Panc1 (cell line): ENCODE measurements around the gene TM7SF2. TPM values are rescaled to one million over a fixed set of nuclear protein-coding genes. Genes with fewer than 3 reads are reported as not detected.

Experiments
- ATAC-seq: fragments of 200-7000 bp; cut with Tn5 transposase; 2 replicates; pipeline ENCODE4 v1.9.1; 2020; ENCODE audit warnings: mild to moderate bottlenecking, moderate library complexity
- BruUV-seq: library from RNA; stranded (reverse); fragments of 400-500 nt; replicated peaks from 2 replicates; lab custom pipeline; 2021; lab: Mats Ljungman, UMichigan
- CTCF ChIA-PET: fragments of 300-600 bp; sonication (Branson Sonifier 250); formaldehyde crosslinking; loops from one replicate; lab custom pipeline; 2022; ENCODE audit warnings: antibody characterized with exemption; lab: Charles Lee
- POLR2A ChIA-PET: fragments of 300-600 bp; sonication (Branson Sonifier 250); formaldehyde crosslinking; loops from one replicate; lab custom pipeline; 2022; ENCODE audit warnings: antibody characterized with exemption; lab: Charles Lee
- DNase-seq: peaks from one replicate; pipeline ENCODE4 v3.0.0-alpha.2; 2010; ENCODE audit warnings: low read depth, low spot score
- H3K27ac ChIP-seq: 2 replicates; pipeline ENCODE4 v1.5.1; 2011; ENCODE audit warnings: mild to moderate bottlenecking, low read length, inconsistent platforms
- H3K27me3 ChIP-seq: fragments of 200-500 bp; sonication (Bioruptor generic); 2 replicates; pipeline ENCODE4 v1.6.0; 2014; ENCODE audit warnings: low read length, inconsistent platforms; ENCODE audit not compliant: control insufficient read depth, insufficient read depth
- H3K36me3 ChIP-seq: fragments of 200-500 bp; sonication (Bioruptor generic); 2 replicates; pipeline ENCODE4 v1.5.1; 2014; ENCODE audit warnings: inconsistent platforms, mild to moderate bottlenecking, low read length, moderate library complexity; ENCODE audit not compliant: control insufficient read depth, insufficient read depth
- H3K4me1 ChIP-seq: 2 replicates; pipeline ENCODE4 v1.5.1; 2011; ENCODE audit warnings: inconsistent platforms, mild to moderate bottlenecking, low read length, moderate library complexity; ENCODE audit not compliant: control insufficient read depth, insufficient read depth
- H3K4me3 ChIP-seq, 2 experiments: 2 replicates each; pipeline ENCODE4 v1.5.1; 2011 to 2012; ENCODE audit warnings: low read depth in 2 of 2, low read length in 2 of 2, mild to moderate bottlenecking in 2 of 2, inconsistent platforms in 1 of 2, moderate library complexity in 1 of 2
- H3K9me3 ChIP-seq: fragments of 200-500 bp; sonication (Bioruptor generic); 2 replicates; pipeline ENCODE4 v1.5.1; 2014; ENCODE audit warnings: low read depth, mild to moderate bottlenecking, inconsistent platforms, low read length, moderate library complexity; ENCODE audit not compliant: control insufficient read depth, insufficient read depth
- CTCF ChIP-seq: fragments of 450-650 bp; IDR thresholded peaks from 2 replicates; pipeline ENCODE4 v1.5.1; 2017; ENCODE audit warnings: mild to moderate bottlenecking
- POLR2AphosphoS5 ChIP-seq: IDR thresholded peaks from 2 replicates; pipeline ENCODE4 v1.6.1; 2012; ENCODE audit warnings: mild to moderate bottlenecking, low read depth, low read length, moderate library complexity
- REST ChIP-seq, 2 experiments: IDR thresholded peaks; 2 replicates each; pipeline ENCODE4 v1.6.1; 2011 to 2012; ENCODE audit warnings: low read depth in 2 of 2, control low read depth in 1 of 2, low read length in 1 of 2, mild to moderate bottlenecking in 1 of 2, moderate library complexity in 1 of 2; ENCODE audit not compliant: insufficient read depth in 1 of 2
- SIN3A ChIP-seq: IDR thresholded peaks from 2 replicates; pipeline ENCODE4 v1.6.1; 2012; ENCODE audit warnings: low read depth, mild to moderate bottlenecking, low read length, moderate library complexity, borderline replicate concordance; ENCODE audit not compliant: insufficient read depth
- TCF7L2 ChIP-seq: IDR thresholded peaks from 2 replicates; pipeline ENCODE4 v1.6.1; 2011; ENCODE audit warnings: mild to moderate bottlenecking, low read depth, low read length, inconsistent platforms
- in situ Hi-C: cut with HindIII; loops from 2 replicates; pipeline ENCODE4 v1.10.0; 2016; ENCODE audit warnings: low sequenced_read_pairs, low pct_unique_long_range_greater_than_20kb
- intact Hi-C: fragments of 100-400 bp; cut with micrococcal nuclease; formaldehyde crosslinking; loops from one replicate; pipeline ENCODE4 v1.10.0; 2022; ENCODE audit not compliant: unreplicated experiment
- total RNA-seq: library from RNA; stranded (reverse); gene quantifications from one replicate; pipeline ENCODE4 v1.2.1, GENCODE V29; 2021; ENCODE audit not compliant: unreplicated experiment

The TM7SF2 gene
- total RNA-seq, 1 experiment from 2014 or later = 85.4 TPM

DNA sequence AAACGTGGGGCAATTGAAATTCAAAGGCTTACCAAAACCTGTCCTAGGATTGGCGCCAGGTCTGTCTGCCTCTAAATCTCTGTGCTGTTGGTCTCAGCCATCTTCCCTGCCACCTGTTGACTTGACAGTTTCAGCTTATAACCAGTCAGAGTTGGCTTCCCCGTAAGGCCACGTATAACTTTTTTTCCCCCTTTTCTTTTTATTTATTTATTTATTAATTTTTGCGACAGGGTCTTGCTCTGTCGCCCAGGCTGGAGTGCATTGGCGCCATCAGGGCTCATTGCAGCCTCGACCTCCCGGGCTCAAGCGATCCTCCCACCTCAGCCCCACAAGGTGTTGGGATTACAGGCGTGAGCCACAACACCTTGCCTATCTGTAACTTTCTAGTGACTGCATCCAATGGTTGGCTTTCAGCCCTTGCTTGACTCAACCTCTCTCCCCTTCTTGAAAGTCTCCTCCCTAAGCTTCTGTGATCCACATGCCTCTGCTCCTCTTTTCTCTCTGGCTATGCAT, 24.0 kb downstream of the TM7SF2 start:
- in situ Hi-C loops = no loop called here
- no peak for TF ChIP-seq CTCF
- BruUV-seq = no TSS peak

GRCh38 chr11:65136515-65137096, 24.9 kb downstream of the TM7SF2 start:
- in situ Hi-C loops = no loop called here
- no TSS peak for BruUV-seq

More for the DNA sequence above, 24.0 kb downstream of the TM7SF2 start:
- Histone ChIP-seq H3K36me3 (peaks cover 6% of the 10 kb centered on the region; the same call in 1 of the 2 replicates), H3K9me3 (no peaks in the 10 kb centered on the region), H3K27ac (peak overlapping the region; percentile 99), H3K27me3 (no peaks in the 10 kb centered on the region), H3K4me1 (peaks cover 16% of the 10 kb centered on the region), H3K4me3 (peak overlapping the region; percentile 91 to 96)
- POLR2A ChIA-PET = interaction anchor here (0.5 to 2.3 kb wide), 2 partner anchors 14 to 21 kb away, joined by 10 read pairs; partner anchors contain the start of genes FAU and MRPL49
- ATAC-seq (no peak), DNase-seq (no peak)
- intact Hi-C loops = loop anchor here (10.0 kb wide), 1 partner anchor 49 kb away; the partner anchor contains the start of gene CAPN1
- CTCF ChIA-PET = interaction anchor here (0.7 to 1.5 kb wide), 2 partner anchors 8 to 12 kb away, joined by 3 to 4 read pairs; no protein-coding TSS in a partner anchor

More at GRCh38 chr11:65136515-65137096, 24.9 kb downstream of the TM7SF2 start:
- Histone ChIP-seq H3K27me3 (no peaks in the 10 kb centered on the region), H3K27ac (no peak overlapping the region), H3K9me3 (no peaks in the 10 kb centered on the region), H3K4me1 (peaks cover 16% of the 10 kb centered on the region), H3K4me3 (no peak overlapping the region), H3K36me3 (peaks cover 4% of the 10 kb centered on the region; the same call in 1 of the 2 replicates)
- POLR2A ChIA-PET = interaction anchor here (0.7 kb wide), 1 partner anchor 361 kb away, joined by 10 read pairs; no protein-coding TSS in a partner anchor
- ATAC-seq (no peak), DNase-seq (no peak)
- intact Hi-C loops = loop anchor here (10.0 kb wide), 1 partner anchor 48 kb away; the partner anchor contains the start of gene CAPN1
- TF ChIP-seq REST (IDR thresholded peaks at IDR 0.05; ENCODE audit: insufficient read depth in 1 of 2, low read depth in 2 of 2, low read length in 1 of 2) (no peak), TCF7L2 (no peak), SIN3A (no peak), CTCF (no peak), POLR2AphosphoS5 (no peak)
- CTCF ChIA-PET = no interaction called here
